Karpas-422 (cell line): ENCODE data around the gene CCDC74B. TPM values are rescaled to one million over a fixed set of nuclear protein-coding genes. Genes with fewer than 3 reads are reported as not detected.
"Not testable (repeated sequence)": the region's sequence is repeated elsewhere in the genome, so short reads cannot be mapped to it uniquely, and the experiment has no call there.

Experiments used
- DNase-seq: peaks from one replicate; pipeline ENCODE4 v3.0.0-alpha.2; 2015
- H2AFZ ChIP-seq: fragments of 200-600 bp; sonication (generic); 2 replicates; pipeline ENCODE4 v1.6.1; 2014; ENCODE audit warnings: antibody characterized with exemption, low read length, mixed read lengths
- H3K27ac ChIP-seq: fragments of 200-600 bp; sonication (generic); 2 replicates; pipeline ENCODE4 v1.5.1; 2014; ENCODE audit warnings: mild to moderate bottlenecking, low read length, moderate library complexity
- H3K27me3 ChIP-seq: fragments of 200-600 bp; sonication (generic); 2 replicates; pipeline ENCODE4 v1.6.1; 2014; ENCODE audit warnings: low read length, mixed read lengths
- H3K36me3 ChIP-seq: fragments of 200-600 bp; sonication (generic); 2 replicates; pipeline ENCODE4 v1.6.1; 2014; ENCODE audit warnings: low read length, mixed read lengths; ENCODE audit not compliant: insufficient read depth
- H3K4me1 ChIP-seq: fragments of 200-600 bp; sonication (generic); 2 replicates; pipeline ENCODE4 v1.6.1; 2014; ENCODE audit warnings: mild to moderate bottlenecking, low read length, mixed read lengths
- H3K4me2 ChIP-seq: fragments of 200-600 bp; sonication (generic); 2 replicates; pipeline ENCODE4 v1.6.1; 2014; ENCODE audit warnings: low read length, low read depth, mild to moderate bottlenecking; ENCODE audit not compliant: poor library complexity, severe bottlenecking
- H3K4me3 ChIP-seq: fragments of 200-600 bp; sonication (generic); 2 replicates; pipeline ENCODE4 v1.5.1; 2014; ENCODE audit warnings: mild to moderate bottlenecking, antibody characterized with exemption, low read length, mixed read lengths
- H3K79me2 ChIP-seq: fragments of 200-600 bp; sonication (generic); 2 replicates; pipeline ENCODE4 v1.6.1; 2014; ENCODE audit warnings: mild to moderate bottlenecking, low read length, mixed read lengths
- H3K9ac ChIP-seq: fragments of 200-600 bp; sonication (generic); 2 replicates; pipeline ENCODE4 v1.6.0; 2014; ENCODE audit warnings: low read length
- H3K9me2 ChIP-seq: fragments of 200-600 bp; sonication (generic), shearing (Covaris generic); replicated peaks from 2 replicates; pipeline ENCODE4 v1.6.0; 2014; ENCODE audit warnings: mild to moderate bottlenecking, low read length, moderate library complexity; ENCODE audit not compliant: insufficient read depth
- H3K9me3 ChIP-seq: fragments of 300-700, 200-600 bp; sonication (generic); 2 replicates; pipeline ENCODE4 v1.6.1; 2014; ENCODE audit warnings: low read length, mixed read lengths
- H4K20me1 ChIP-seq: fragments of 200-600 bp; sonication (generic); 2 replicates; pipeline ENCODE4 v1.6.1; 2014; ENCODE audit warnings: mild to moderate bottlenecking, antibody characterized with exemption, low read length, low read depth; ENCODE audit not compliant: insufficient read depth
- total RNA-seq: library from RNA; depleted of rRNA; stranded (reverse); fragments of >200 nt; shearing (Covaris generic); gene quantifications from 2 replicates; pipeline ENCODE4 v1.2.3, GENCODE V29; 2014; ENCODE audit warnings: low replicate concordance

CCDC74B gene
- total RNA-seq, 1 experiment from 2014 or later = 11.9 TPM

DNA sequence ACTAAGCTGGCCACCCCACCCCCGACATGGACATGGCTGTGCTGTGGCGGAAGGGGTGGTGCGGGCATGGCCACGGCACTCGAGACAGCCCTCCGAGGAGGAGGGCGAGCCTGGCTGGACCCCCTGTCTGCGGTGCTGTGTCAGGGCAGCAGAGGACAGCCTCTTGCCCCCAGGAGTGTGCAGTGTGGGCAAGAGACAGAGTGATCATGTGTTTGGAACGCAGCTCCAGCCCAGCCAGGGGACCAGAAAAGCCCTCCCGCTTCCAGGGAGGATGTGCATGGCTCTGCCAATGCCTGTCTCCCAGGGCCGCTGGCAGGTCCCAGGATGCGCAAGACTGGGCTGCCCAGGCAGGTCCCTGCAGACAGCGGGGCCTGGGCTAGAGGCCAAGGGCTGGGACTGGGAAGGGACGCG lies 6.1 kb downstream of the CCDC74B start:
- not testable (repeated sequence) for H3K4me1 ChIP-seq, H4K20me1 ChIP-seq, H3K9me3 ChIP-seq, H3K4me3 ChIP-seq, H3K79me2 ChIP-seq, H3K36me3 ChIP-seq, H2AFZ ChIP-seq, H3K9me2 ChIP-seq, H3K4me2 ChIP-seq, H3K27ac ChIP-seq, H3K27me3 ChIP-seq, DNase-seq, H3K9ac ChIP-seq

- not testable (repeated sequence) for H3K4me3 ChIP-seq, H3K9me3 ChIP-seq, H3K27ac ChIP-seq, H3K9ac ChIP-seq, H3K4me2 ChIP-seq, H3K4me1 ChIP-seq, H3K9me2 ChIP-seq, DNase-seq, H4K20me1 ChIP-seq, H3K27me3 ChIP-seq, H2AFZ ChIP-seq, H3K79me2 ChIP-seq, H3K36me3 ChIP-seq
These were observed 6.6 kb downstream of the CCDC74B start for GRCh38 chr2:130138326-130138725.

- H3K36me3 ChIP-seq, H3K4me2 ChIP-seq, H4K20me1 ChIP-seq, H3K79me2 ChIP-seq, H3K9me2 ChIP-seq, H3K27me3 ChIP-seq, H3K4me3 ChIP-seq, H2AFZ ChIP-seq, H3K9ac ChIP-seq, H3K4me1 ChIP-seq, DNase-seq, H3K27ac ChIP-seq, H3K9me3 ChIP-seq: not testable (repeated sequence)
These were observed 7.8 kb downstream of the CCDC74B start for GRCh38 chr2:130137118-130137517.

- not testable (repeated sequence) for H3K27ac ChIP-seq, H3K9ac ChIP-seq, H3K27me3 ChIP-seq, H3K79me2 ChIP-seq, H2AFZ ChIP-seq, H3K4me3 ChIP-seq, H3K9me2 ChIP-seq, H3K36me3 ChIP-seq, H3K9me3 ChIP-seq, H3K4me2 ChIP-seq, H3K4me1 ChIP-seq, DNase-seq, H4K20me1 ChIP-seq
These were observed 8.4 kb downstream of the CCDC74B start for GRCh38 chr2:130136546-130136945.

- no peaks in the 10 kb centered on the region for H3K9me3 ChIP-seq
These were observed 9.0 kb downstream of the CCDC74B start for GRCh38 chr2:130135692-130136541.

DNA sequence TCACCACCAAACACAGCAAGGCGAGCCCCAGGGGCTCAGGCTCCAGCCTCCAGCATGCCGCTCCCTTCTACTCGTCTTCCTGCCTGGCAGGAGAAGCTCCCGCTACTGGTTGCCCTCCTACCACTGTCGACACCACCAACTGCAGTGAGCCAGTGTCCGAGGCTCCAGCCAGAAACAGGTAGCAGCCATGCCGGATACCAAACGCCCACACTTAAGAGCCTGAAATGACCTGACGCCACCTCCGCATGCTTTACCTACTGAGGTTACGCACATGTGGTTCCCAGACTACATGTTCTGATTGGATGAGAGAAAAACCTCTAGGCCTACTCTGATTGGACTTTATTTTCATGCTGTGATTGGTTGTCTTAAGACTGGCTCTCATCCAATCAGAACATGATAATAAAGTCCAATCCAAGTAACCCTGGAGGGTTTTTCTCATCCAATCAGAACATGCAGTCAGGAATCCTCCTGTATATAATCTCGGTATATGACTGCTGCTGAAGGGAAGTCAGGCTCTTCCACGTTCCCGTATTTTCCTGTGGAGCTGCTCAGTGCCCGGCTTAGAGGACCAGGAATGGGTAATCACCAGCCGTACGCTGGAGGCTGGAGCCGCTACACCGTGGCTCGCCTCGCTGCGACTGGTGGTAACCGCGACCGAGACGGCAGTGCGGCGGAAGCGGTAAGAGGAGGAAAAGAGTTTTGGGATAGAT lies 15.6 kb downstream of the CCDC74B start, which contains the start of gene POTEF:
TSS of gene POTEF (minus strand) at position 103 of the 710 bp plus-strand sequence. CDS start 8,707 bp downstream, outside the sequence.
- not testable (repeated sequence) for H3K4me3 ChIP-seq, H2AFZ ChIP-seq, H3K36me3 ChIP-seq, DNase-seq, H3K27ac ChIP-seq, H3K9ac ChIP-seq, H3K9me3 ChIP-seq, H3K4me1 ChIP-seq, H4K20me1 ChIP-seq, H3K79me2 ChIP-seq, H3K4me2 ChIP-seq, H3K27me3 ChIP-seq, H3K9me2 ChIP-seq

More at GRCh38 chr2:130135692-130136541, 9.0 kb downstream of the CCDC74B start:
- Histone ChIP-seq H3K9ac (no peak overlapping the region), H3K9me2 (no peaks in the 10 kb centered on the region), H3K79me2 (no peaks in the 10 kb centered on the region), H3K36me3 (no peaks in the 10 kb centered on the region), H3K4me3 (no peak overlapping the region), H3K4me1 (no peaks in the 10 kb centered on the region), H3K27ac (no peak overlapping the region), H3K4me2 (no peak overlapping the region), H3K27me3 (no peaks in the 10 kb centered on the region), H4K20me1 (no peaks in the 10 kb centered on the region), H2AFZ (no peak overlapping the region)
- DNase-seq = no peak

DNA sequence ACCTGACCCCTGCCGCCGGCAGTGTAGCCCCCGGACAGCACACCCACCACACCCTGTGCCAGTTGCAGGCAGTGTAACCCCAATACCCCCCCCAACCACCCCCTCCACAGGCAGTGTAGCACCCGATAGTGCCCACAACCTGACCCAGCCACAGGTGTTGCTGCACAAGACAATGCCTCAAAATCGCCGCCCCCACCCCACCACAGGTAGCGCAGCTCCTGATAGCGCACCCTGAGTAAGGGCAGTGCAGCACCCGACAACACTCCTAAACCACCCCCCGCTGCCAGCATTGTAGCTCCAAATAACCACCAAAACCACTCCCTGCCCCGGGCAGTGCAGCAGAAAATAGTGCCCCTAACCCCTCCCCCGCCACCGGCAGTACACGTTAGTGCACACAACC lies 16.4 kb downstream of the CCDC74B start:
- H2AFZ ChIP-seq, DNase-seq, H3K4me2 ChIP-seq: not testable (repeated sequence)

DNA sequence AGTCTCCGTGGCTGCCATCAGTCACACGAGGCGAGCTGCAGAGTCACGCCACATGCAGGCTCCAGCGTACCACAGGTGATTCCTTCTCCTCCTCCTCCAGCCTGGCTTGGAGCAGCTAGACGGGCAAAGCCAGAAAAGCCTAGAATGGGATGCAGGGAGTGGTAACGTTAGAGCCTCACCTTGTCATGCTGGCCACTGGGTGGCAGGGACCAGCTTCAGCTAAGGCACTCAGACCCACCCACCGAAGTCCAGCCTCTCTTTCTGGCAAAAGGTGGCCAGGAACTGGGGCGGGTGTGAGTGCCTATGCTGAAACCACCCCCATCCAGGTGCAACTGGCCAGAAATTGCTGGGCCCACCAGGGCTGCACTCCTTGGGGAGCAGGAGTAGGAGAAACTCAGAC lies 17.2 kb downstream of the CCDC74B start:
- not testable (repeated sequence) for H3K4me2 ChIP-seq, H3K4me1 ChIP-seq, H3K27ac ChIP-seq, H3K27me3 ChIP-seq, H2AFZ ChIP-seq, H3K79me2 ChIP-seq, H4K20me1 ChIP-seq, H3K4me3 ChIP-seq, DNase-seq, H3K9me3 ChIP-seq, H3K9me2 ChIP-seq, H3K36me3 ChIP-seq, H3K9ac ChIP-seq

More for the DNA sequence above, 16.4 kb downstream of the CCDC74B start:
- not testable (repeated sequence) for H4K20me1 ChIP-seq, H3K36me3 ChIP-seq, H3K79me2 ChIP-seq, H3K27me3 ChIP-seq, H3K4me1 ChIP-seq, H3K9ac ChIP-seq, H3K9me2 ChIP-seq, H3K9me3 ChIP-seq, H3K27ac ChIP-seq, H3K4me3 ChIP-seq
